IMR-90 (cell line): Measurements from ENCODE around the gene MFNG.

Experiments
- CEBPB ChIP-seq: IDR thresholded peaks from 2 replicates; pipeline ENCODE4 v1.6.1; 2012; ENCODE audit warnings: low read depth, low read length, improper control_type of control experiment
- CHD1 ChIP-seq: IDR thresholded peaks from 2 replicates; pipeline ENCODE4 v1.6.1; 2012; ENCODE audit warnings: low read depth, low read length, improper control_type of control experiment
- CTCF ChIP-seq: conservative IDR thresholded peaks from 2 replicates; pipeline ENCODE4 v1.5.1; 2012; ENCODE audit warnings: mild to moderate bottlenecking, low read depth, low read length, improper control_type of control experiment
- MAZ ChIP-seq: IDR thresholded peaks from 2 replicates; pipeline ENCODE4 v1.6.1; 2012; ENCODE audit warnings: low read depth, mild to moderate bottlenecking, low read length, improper control_type of control experiment, moderate library complexity, borderline replicate concordance
- MXI1 ChIP-seq: IDR thresholded peaks from 2 replicates; pipeline ENCODE4 v1.6.1; 2012; ENCODE audit warnings: low read depth, mild to moderate bottlenecking, low read length, moderate library complexity, borderline replicate concordance
- POLR2A ChIP-seq: IDR thresholded peaks from 2 replicates; pipeline ENCODE4 v1.6.1; 2012; ENCODE audit warnings: mild to moderate bottlenecking, low read depth, low read length
- RAD21 ChIP-seq: IDR thresholded peaks from 2 replicates; pipeline ENCODE4 v1.6.1; 2012; ENCODE audit warnings: low read length, improper control_type of control experiment
- RFX5 ChIP-seq: IDR thresholded peaks from 2 replicates; pipeline ENCODE4 v1.8.0; 2012; ENCODE audit warnings: low read depth, mild to moderate bottlenecking, low read length, moderate library complexity
- USF2 ChIP-seq: fragments of 150-350 bp; IDR thresholded peaks from 2 replicates; pipeline ENCODE4 v1.6.1; 2017; ENCODE audit warnings: mild to moderate bottlenecking, antibody characterized with exemption, low read length, low read depth

- no peak for TF ChIP-seq CTCF
- TF ChIP-seq CEBPB, result no peak
- TF ChIP-seq RAD21, result no peak
- no peak for TF ChIP-seq CHD1
- no peak for TF ChIP-seq USF2
- TF ChIP-seq MXI1, result no peak
- TF ChIP-seq MAZ, result no peak
- TF ChIP-seq POLR2A, result no peak
- no peak for TF ChIP-seq RFX5
Measured at GRCh38 chr22:37508431-37508992, 22.3 kb upstream of the MFNG start.
